SH-SY5Y (cell line): ENCODE results near the gene DUS2.
"Not testable (repeated sequence)": the region's sequence is repeated elsewhere in the genome, so short reads cannot be mapped to it uniquely, and the experiment has no call there.

ENCODE experiments used
- GATA2 ChIP-seq: IDR thresholded peaks from 2 replicates; pipeline ENCODE4 v1.6.1; 2011; ENCODE audit warnings: mild to moderate bottlenecking, low read depth, low read length
- GATA3 ChIP-seq: IDR thresholded peaks from 2 replicates; pipeline ENCODE4 v1.6.1; 2011; ENCODE audit warnings: low read depth, mild to moderate bottlenecking, low read length, moderate library complexity

DUS2 gene

GRCh38 chr16:67992661-67993206 is 30.4 kb upstream of the DUS2 start:
- TF ChIP-seq GATA2 (no peak), GATA3 (no peak)

GRCh38 chr16:67993207-67994039 is 29.7 kb upstream of the DUS2 start:
- TF ChIP-seq GATA2 (no peak), GATA3 (no peak)

GRCh38 chr16:67995423-67995822 is 27.7 kb upstream of the DUS2 start:
- TF ChIP-seq GATA2 (no peak), GATA3 (no peak)

GRCh38 chr16:67996666-67997065 is 26.4 kb upstream of the DUS2 start:
- TF ChIP-seq GATA2 = no peak
- no peak for TF ChIP-seq GATA3

- not testable (repeated sequence) for TF ChIP-seq GATA2, GATA3
These were observed 24.1 kb upstream of the DUS2 start, which contains the start of gene DPEP2 for GRCh38 chr16:67998779-67999688. DPEP2 (minus strand) TSS chr16:67999484; CDS start chr16:67993212, 6,272 bp downstream.

- TF ChIP-seq GATA3 = no peak
- no peak for TF ChIP-seq GATA2
These were observed 23.1 kb upstream of the DUS2 start for GRCh38 chr16:67999985-68000384.

- TF ChIP-seq GATA3 = no peak
- no peak for TF ChIP-seq GATA2
These were observed 22.6 kb upstream of the DUS2 start for GRCh38 chr16:68000450-68000849.

- TF ChIP-seq GATA2 (no peak), GATA3 (no peak)
These were observed 20.1 kb upstream of the DUS2 start for GRCh38 chr16:68003031-68003430.

- TF ChIP-seq GATA3 (no peak), GATA2 (no peak)
These were observed 17.9 kb upstream of the DUS2 start for GRCh38 chr16:68005211-68005610.

GRCh38 chr16:68005786-68006286 is 17.2 kb upstream of the DUS2 start:
- TF ChIP-seq GATA3 = no peak
- TF ChIP-seq GATA2 = no peak

- TF ChIP-seq GATA2 (no peak), GATA3 (no peak)
These were observed 13.8 kb upstream of the DUS2 start for GRCh38 chr16:68009157-68009735.

GRCh38 chr16:68013440-68013839 is 9.6 kb upstream of the DUS2 start:
- TF ChIP-seq GATA2 = no peak
- no peak for TF ChIP-seq GATA3

- TF ChIP-seq GATA2 = no peak
These were observed 7.4 kb upstream of the DUS2 start, which contains the start of gene DPEP2NB for GRCh38 chr16:68015681-68016080. DPEP2NB (minus strand) TSS chr16:68015911; CDS start chr16:68015770, 141 bp downstream.

GRCh38 chr16:68019167-68019680 is 3.9 kb upstream of the DUS2 start:
- TF ChIP-seq GATA3 (no peak), GATA2 (no peak)
